Measurements from ENCODE around the gene ZNF609.

DNA sequence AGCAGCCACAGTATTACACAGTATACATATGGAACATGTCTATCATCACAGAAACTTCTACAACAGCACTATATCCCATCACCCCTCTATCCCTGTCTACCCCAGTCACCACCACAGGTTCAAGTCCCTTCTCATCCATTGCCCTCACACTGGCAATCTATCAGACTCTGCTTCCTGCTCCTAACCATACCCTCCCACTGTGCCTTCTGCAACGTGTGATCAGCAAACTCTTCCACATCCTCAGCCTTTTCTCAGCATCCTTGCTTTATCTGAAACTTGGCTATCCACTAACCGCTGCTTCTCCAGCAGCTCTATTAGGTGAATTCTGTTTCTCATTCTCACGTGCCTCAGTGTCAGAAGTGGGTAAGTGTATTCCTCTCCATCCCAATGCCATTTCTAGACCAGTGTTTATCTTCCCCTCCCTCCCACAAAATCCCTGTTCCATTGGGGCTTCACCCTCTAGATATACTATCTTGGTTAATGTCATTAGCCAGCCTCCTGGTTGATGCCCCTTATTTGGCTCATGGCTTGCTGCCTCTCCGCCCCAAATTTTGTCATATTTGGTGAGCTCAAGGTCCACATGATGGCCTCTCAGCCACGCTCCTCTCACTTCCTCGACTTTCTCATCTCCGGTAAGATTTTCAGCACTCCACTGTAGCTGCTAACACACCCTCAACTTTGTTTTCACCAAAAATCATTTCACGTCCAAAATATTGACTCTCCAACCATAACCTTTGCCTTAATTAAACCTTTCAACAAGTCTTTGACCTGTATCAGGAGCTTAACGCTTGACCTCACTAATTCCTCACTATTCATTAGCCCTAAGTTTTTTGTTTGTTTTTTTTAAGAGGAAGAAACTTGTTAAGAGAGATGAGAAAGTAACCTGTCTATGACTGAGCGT, 245.9 kb downstream of the ZNF609 start:
- TF ChIP-seq, protein P1, sequence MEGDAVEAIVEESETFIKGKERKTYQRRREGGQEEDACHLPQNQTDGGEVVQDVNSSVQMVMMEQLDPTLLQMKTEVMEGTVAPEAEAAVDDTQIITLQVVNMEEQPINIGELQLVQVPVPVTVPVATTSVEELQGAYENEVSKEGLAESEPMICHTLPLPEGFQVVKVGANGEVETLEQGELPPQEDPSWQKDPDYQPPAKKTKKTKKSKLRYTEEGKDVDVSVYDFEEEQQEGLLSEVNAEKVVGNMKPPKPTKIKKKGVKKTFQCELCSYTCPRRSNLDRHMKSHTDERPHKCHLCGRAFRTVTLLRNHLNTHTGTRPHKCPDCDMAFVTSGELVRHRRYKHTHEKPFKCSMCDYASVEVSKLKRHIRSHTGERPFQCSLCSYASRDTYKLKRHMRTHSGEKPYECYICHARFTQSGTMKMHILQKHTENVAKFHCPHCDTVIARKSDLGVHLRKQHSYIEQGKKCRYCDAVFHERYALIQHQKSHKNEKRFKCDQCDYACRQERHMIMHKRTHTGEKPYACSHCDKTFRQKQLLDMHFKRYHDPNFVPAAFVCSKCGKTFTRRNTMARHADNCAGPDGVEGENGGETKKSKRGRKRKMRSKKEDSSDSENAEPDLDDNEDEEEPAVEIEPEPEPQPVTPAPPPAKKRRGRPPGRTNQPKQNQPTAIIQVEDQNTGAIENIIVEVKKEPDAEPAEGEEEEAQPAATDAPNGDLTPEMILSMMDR (conservative IDR thresholded peaks at IDR 0.05; ENCODE audit: low read depth, low read length) = no peak
- TF ChIP-seq EZH2 (IDR thresholded peaks at IDR 0.05; ENCODE audit: low read length, unreplicated experiment) = no peak
- no peak for TF ChIP-seq EZH2phosphoT487 (IDR thresholded peaks at IDR 0.05; ENCODE audit: borderline replicate concordance, low read length)
